Body of pancreas (tissue), 4 donors: ENCODE data around the gene GNAI2. TPM values are rescaled to one million over a fixed set of nuclear protein-coding genes. Genes with fewer than 3 reads are reported as not detected.

ENCODE experiments used
- ATAC-seq: fragments of 150-250 bp; one replicate; pipeline ENCODE4 v1.9.1; 2016
- DNase-seq, 4 donors: peaks; one replicate each; pipeline ENCODE4 v3.0.0-alpha.2; 2019
- H3K27ac ChIP-seq, 4 donors: fragments of 200-600 bp; sonication (generic); 1 replicate in 3 of 4; 2 replicates in 1 of 4; pipeline versions ENCODE4 v1.5.1 to v1.6.1; 2016 to 2019; ENCODE audit warnings: mild to moderate bottlenecking in 1 of 4, mixed read lengths in 1 of 4, moderate library complexity in 1 of 4
- H3K27me3 ChIP-seq, 2 donors: fragments of 200-600 bp; sonication (generic); one replicate each; pipeline ENCODE4 v1.6.0; 2016; ENCODE audit warnings: mild to moderate bottlenecking in 1 of 2
- H3K36me3 ChIP-seq, 2 donors: fragments of 200-600 bp; sonication (generic); replicated peaks in 1 of 2; 2 replicates each; pipeline ENCODE4 v1.5.1; 2016; ENCODE audit warnings: low read depth in 2 of 2; ENCODE audit not compliant: insufficient read depth in 1 of 2
- H3K4me1 ChIP-seq: fragments of 200-600 bp; sonication (generic); one replicate; pipeline ENCODE4 v1.6.0; 2016
- H3K4me3 ChIP-seq, 2 donors: fragments of 200-600 bp; sonication (generic); 1 replicate in 1 of 2; 2 replicates in 1 of 2; pipeline ENCODE4 v1.5.1; 2016 to 2019
- H3K9me3 ChIP-seq, 3 donors: fragments of 200-600 bp; sonication (generic); 1 replicate in 2 of 3; 2 replicates in 1 of 3; pipeline ENCODE4 v1.5.1; 2016
- CTCF ChIP-seq, 7 experiments: fragments of 450-650 bp in 4 of 7; fragments of 200-600 bp in 3 of 7; sonication (generic) in 3 of 7; IDR thresholded peaks; one replicate each; pipeline ENCODE4 v1.5.1; 2016 to 2019; ENCODE audit warnings: antibody characterized with exemption in 7 of 7
- POLR2A ChIP-seq, 3 donors: fragments of 450-650 bp; IDR thresholded peaks; one replicate each; pipeline ENCODE4 v1.6.1; 2016; ENCODE audit warnings: antibody characterized with exemption in 3 of 3, mild to moderate bottlenecking in 2 of 3
- WGBS, 2 donors: methylation state at CpG; one replicate each; pipeline ENCODE4 v1.1.5; 2017; 5-methylcytosine and 5-hydroxymethylcytosine counted together
- intact Hi-C: fragments of 100-400 bp; cut with DNase I; formaldehyde crosslinking; loops from one replicate; pipeline ENCODE4 v1.15.1; 2023
- total RNA-seq, 2 donors: library from RNA; depleted of rRNA; stranded (reverse); fragments of >200 nt; gene quantifications; one replicate each; pipeline ENCODE4 v1.1.0, GENCODE V29; 2016

The GNAI2 gene
- total RNA-seq, 2 donors from 2014 or later = 46.2 to 53.7 TPM

GRCh38 chr3:50196253-50196801 is 39.7 kb upstream of the GNAI2 start:
- intact Hi-C loops = loop anchor here (10.0 kb wide), 1 partner anchor 78 kb away; the partner anchor contains the start of gene LSMEM2
- H3K27me3 ChIP-seq = peaks cover 0 to 16% of the 10 kb centered on the region in 2 donors

GRCh38 chr3:50201573-50202315 is 34.3 kb upstream of the GNAI2 start:
- H3K27me3 ChIP-seq = no peaks in the 10 kb centered on the region
- peaks cover 58% of the 10 kb centered on the region for H3K4me1 ChIP-seq
- TF ChIP-seq POLR2A (IDR thresholded peaks at IDR 0.05) = no peak
- TF ChIP-seq CTCF (IDR thresholded peaks at IDR 0.05) = peak in 4 of 7 experiments; percentile 26 to 39 (median 34)
- H3K9me3 ChIP-seq = no peaks in the 10 kb centered on the region
- no peak overlapping the region for H3K4me3 ChIP-seq
- WGBS, 2 donors = 26 to 49% methylated on average over 2 to 10 of the region's 10 CpGs
- peak; percentile 33 for ATAC-seq
- peak; percentile 60 to 73 (median 70) for DNase-seq
- intact Hi-C loops = no loop called here
- H3K27ac ChIP-seq = peak overlapping the region; percentile 80 to 91 (median 82)
- H3K36me3 ChIP-seq = no peaks in the 10 kb centered on the region

More at GRCh38 chr3:50196253-50196801, 39.7 kb upstream of the GNAI2 start:
- TF ChIP-seq CTCF (IDR thresholded peaks at IDR 0.05) = no peak
- TF ChIP-seq POLR2A (IDR thresholded peaks at IDR 0.05) = no peak
- no peaks in the 10 kb centered on the region for H3K36me3 ChIP-seq
- H3K4me3 ChIP-seq = no peak overlapping the region
- no peak for DNase-seq
- H3K4me1 ChIP-seq = peaks cover 41% of the 10 kb centered on the region
- no peak overlapping the region for H3K27ac ChIP-seq
- no peak for ATAC-seq
- no peaks in the 10 kb centered on the region for H3K9me3 ChIP-seq
- WGBS, 2 donors = 82 to 83% methylated on average over 6 of the region's 6 CpGs

GRCh38 chr3:50202353-50203112 is 33.5 kb upstream of the GNAI2 start:
- DNase-seq (peak in 1 of 4 donors; percentile 41), ATAC-seq (no peak)
- no peaks in the 10 kb centered on the region for H3K36me3 ChIP-seq
- H3K4me1 ChIP-seq = peaks cover 66% of the 10 kb centered on the region
- no peaks in the 10 kb centered on the region for H3K27me3 ChIP-seq
- no peak for TF ChIP-seq POLR2A (IDR thresholded peaks at IDR 0.05)
- no peak for TF ChIP-seq CTCF (IDR thresholded peaks at IDR 0.05)
- intact Hi-C loops = no loop called here
- WGBS, 2 donors = 72 to 77% methylated on average over 16 of the region's 16 CpGs
- no peaks in the 10 kb centered on the region for H3K9me3 ChIP-seq
- no peak overlapping the region for H3K4me3 ChIP-seq
- peak overlapping the region; percentile 80 to 91 (median 82) for H3K27ac ChIP-seq

- intact Hi-C loops = no loop called here
- WGBS, 2 donors = 18 to 45% methylated on average over 6 to 9 of the region's 9 CpGs
- Histone ChIP-seq H3K36me3 (no peaks in the 10 kb centered on the region), H3K27ac (peak overlapping the region; percentile 80 to 91 (median 82)), H3K27me3 (no peaks in the 10 kb centered on the region), H3K9me3 (no peaks in the 10 kb centered on the region), H3K4me3 (no peak overlapping the region), H3K4me1 (peaks cover 71% of the 10 kb centered on the region)
- ATAC-seq (peak; percentile 75), DNase-seq (peak; percentile 89 to 97 (median 94))
- peak; percentile 22 to 51 (median 46) for TF ChIP-seq POLR2A (IDR thresholded peaks at IDR 0.05)
- no peak for TF ChIP-seq CTCF (IDR thresholded peaks at IDR 0.05)
Observed at GRCh38 chr3:50203113-50203808, 32.7 kb upstream of the GNAI2 start.
